A549 (cell line): ENCODE data around the gene ACYP2.

Experiments
- ESRRA ChIP-seq: fragments of 150-350 bp; IDR thresholded peaks from 2 replicates; pipeline ENCODE4 v1.6.1; 2014; ENCODE audit warnings: mild to moderate bottlenecking, low read length, borderline replicate concordance
- MAX ChIP-seq: IDR thresholded peaks from 2 replicates; pipeline ENCODE4 v1.6.1; 2012

- TF ChIP-seq ESRRA (no peak), MAX (no peak)
These were observed 36.1 kb upstream of the ACYP2 start for GRCh38 chr2:54079331-54079730.
